Inferior parietal cortex (tissue), 1 donor: ENCODE results near the gene DRGX.

ENCODE experiments used
- DNase-seq: peaks from one replicate; pipeline ENCODE4 v3.0.0-alpha.2; 2016; ENCODE audit errors: extremely low spot score

Gene DRGX

GRCh38 chr10:49362596-49363260, 33.2 kb downstream of the DRGX start:
- DNase-seq: no peak

- DNase-seq: no peak
Measured at GRCh38 chr10:49361735-49362568, 33.9 kb downstream of the DRGX start.

- DNase-seq: no peak
Measured at GRCh38 chr10:49361178-49361554, 34.7 kb downstream of the DRGX start.

- DNase-seq: no peak
Measured at GRCh38 chr10:49360271-49361177, 35.4 kb downstream of the DRGX start.

- DNase-seq: no peak
Measured at GRCh38 chr10:49359349-49360270, 36.3 kb downstream of the DRGX start.

GRCh38 chr10:49357910-49358309, 38.0 kb downstream of the DRGX start:
- no peak for DNase-seq

- DNase-seq: no peak
Measured at GRCh38 chr10:49356944-49357343, 38.9 kb downstream of the DRGX start.

- no peak for DNase-seq
Measured at GRCh38 chr10:49356181-49356580, 39.7 kb downstream of the DRGX start.

- no peak for DNase-seq
Measured at GRCh38 chr10:49355221-49355620, 40.7 kb downstream of the DRGX start.

- no peak for DNase-seq
Measured at GRCh38 chr10:49354593-49354992, 41.3 kb downstream of the DRGX start.

GRCh38 chr10:49353895-49354566, 41.9 kb downstream of the DRGX start:
- DNase-seq: no peak

GRCh38 chr10:49353026-49353894, 42.6 kb downstream of the DRGX start:
- no peak for DNase-seq

GRCh38 chr10:49352323-49352722, 43.6 kb downstream of the DRGX start:
- DNase-seq: no peak

GRCh38 chr10:49351669-49352068, 44.2 kb downstream of the DRGX start:
- DNase-seq: no peak

GRCh38 chr10:49350846-49351532, 44.9 kb downstream of the DRGX start:
- DNase-seq: no peak

GRCh38 chr10:49350138-49350537, 45.8 kb downstream of the DRGX start:
- no peak for DNase-seq

GRCh38 chr10:49349390-49349789, 46.5 kb downstream of the DRGX start:
- DNase-seq: no peak

- DNase-seq: no peak
Measured at GRCh38 chr10:49348593-49348992, 47.3 kb downstream of the DRGX start.

- DNase-seq: no peak
Measured at GRCh38 chr10:49347827-49348226, 48.1 kb downstream of the DRGX start.
